ENCODE results near the gene EYS.

EYS gene

GRCh38 chr6:64792534-64792933 is 914.5 kb downstream of the EYS start:
- TF ChIP-seq CTCF (conservative IDR thresholded peaks at IDR 0.05; ENCODE audit: control insufficient read depth, insufficient read depth, low read depth, low read length): no peak
- DNase-seq (ENCODE audit: low read depth): no peak
- H3K4me3 ChIP-seq (ENCODE audit: control insufficient read depth, low read depth, low read length): no peak overlapping the region

- TF ChIP-seq CTCF (conservative IDR thresholded peaks at IDR 0.05; ENCODE audit: control insufficient read depth, insufficient read depth, low read depth, low read length): no peak
- H3K4me3 ChIP-seq (ENCODE audit: control insufficient read depth, low read depth, low read length): no peak overlapping the region
- DNase-seq (ENCODE audit: low read depth): no peak
Observed at GRCh38 chr6:64789476-64789875, 917.5 kb downstream of the EYS start.

GRCh38 chr6:64786736-64787135 is 920.3 kb downstream of the EYS start:
- no peak for DNase-seq (ENCODE audit: low read depth)
- H3K4me3 ChIP-seq (ENCODE audit: control insufficient read depth, low read depth, low read length): no peak overlapping the region
- TF ChIP-seq CTCF (conservative IDR thresholded peaks at IDR 0.05; ENCODE audit: control insufficient read depth, insufficient read depth, low read depth, low read length): no peak

GRCh38 chr6:64782877-64783276 is 924.1 kb downstream of the EYS start:
- no peak for DNase-seq (ENCODE audit: low read depth)
- TF ChIP-seq CTCF (conservative IDR thresholded peaks at IDR 0.05; ENCODE audit: control insufficient read depth, insufficient read depth, low read depth, low read length): no peak
- H3K4me3 ChIP-seq (ENCODE audit: control insufficient read depth, low read depth, low read length): no peak overlapping the region

GRCh38 chr6:64777941-64778785 is 928.9 kb downstream of the EYS start:
- H3K4me3 ChIP-seq (ENCODE audit: control insufficient read depth, low read depth, low read length): no peak overlapping the region
- no peak for TF ChIP-seq CTCF (conservative IDR thresholded peaks at IDR 0.05; ENCODE audit: control insufficient read depth, insufficient read depth, low read depth, low read length)
- DNase-seq (ENCODE audit: low read depth): no peak

- DNase-seq (ENCODE audit: low read depth): no peak
- no peak for TF ChIP-seq CTCF (conservative IDR thresholded peaks at IDR 0.05; ENCODE audit: control insufficient read depth, insufficient read depth, low read depth, low read length)
- no peak overlapping the region for H3K4me3 ChIP-seq (ENCODE audit: control insufficient read depth, low read depth, low read length)
Observed at GRCh38 chr6:64776359-64776758, 930.7 kb downstream of the EYS start.

Measured in fibroblast of mammary gland (primary cell).